Activated T-helper 1 cell treated with anti-CD3 and anti-CD28 coated beads, Interleukin-12 subunit alpha, Interleukin-12 subunit beta, Interleukin-2, Interleukin-4 antibody, amounts not matched to agents 30 ng/mL and 10 ng/mL and 1 ng/mL, durations not matched to agents 14 hours and 24 hours and 36 hours (primary cell): ENCODE measurements around the gene IFT52. TPM values are rescaled to one million over a fixed set of nuclear protein-coding genes. Genes with fewer than 3 reads are reported as not detected.
A peak's percentile ranks its signal among the peaks of the same experiment; 100 is the strongest.

Source experiments
- DNase-seq: peaks from one replicate; pipeline ENCODE4 v3.0.0; 2021; ENCODE audit warnings: low spot score
- H3K27ac Mint-ChIP-seq: one replicate; pipeline ENCODE4 v1.8.0; 2021; ENCODE audit warnings: mild to moderate bottlenecking, mixed read lengths
- H3K27me3 Mint-ChIP-seq: one replicate; pipeline ENCODE4 v1.8.0; 2022; ENCODE audit warnings: mild to moderate bottlenecking, moderate library complexity, mixed read lengths; ENCODE audit not compliant: insufficient read depth
- H3K36me3 Mint-ChIP-seq: one replicate; pipeline ENCODE4 v1.8.0; 2021; ENCODE audit warnings: low read depth, mixed read lengths
- H3K4me1 Mint-ChIP-seq: one replicate; pipeline ENCODE4 v1.8.0; 2021; ENCODE audit warnings: low read depth, mixed read lengths
- H3K4me3 Mint-ChIP-seq: one replicate; pipeline ENCODE4 v1.8.0; 2021; ENCODE audit warnings: mild to moderate bottlenecking, moderate library complexity, mixed read lengths
- H3K9me3 Mint-ChIP-seq: one replicate; pipeline ENCODE4 v1.8.0; 2021; ENCODE audit warnings: mixed read lengths
- intact Hi-C: fragments of 100-400 bp; cut with micrococcal nuclease; formaldehyde crosslinking; loops from one replicate; pipeline ENCODE4 v1.15.1; 2024
- total RNA-seq: library from RNA; stranded (reverse); gene quantifications from 2 replicates; pipeline ENCODE4 v1.2.3, GENCODE V29; 2022

IFT52 gene
- total RNA-seq, 1 donor from 2014 or later: 18.7 TPM

- Mint-ChIP-seq H3K9me3 (no peaks in the 10 kb centered on the region), H3K27ac (no peak overlapping the region), H3K4me3 (peak overlapping the region; percentile 66), H3K4me1 (peaks cover 23% of the 10 kb centered on the region), H3K27me3 (peaks cover 14% of the 10 kb centered on the region), H3K36me3 (peaks cover 3% of the 10 kb centered on the region)
- DNase-seq: no peak
- intact Hi-C loops: loop anchor here (5.0 to 10.0 kb wide), 4 partner anchors 57 to 549 kb away; partner anchors contain the start of genes OSER1 and TOX2
These were observed 74.9 kb downstream of the IFT52 start for GRCh38 chr20:43665466-43666176.

- H3K27me3 Mint-ChIP-seq: peaks cover 14% of the 10 kb centered on the region
- intact Hi-C loops: loop anchor here (1.0 to 10.0 kb wide), 8 partner anchors 56 to 548 kb away; partner anchors contain the start of genes IFT52, OSER1, SRSF6 and TOX2
- H3K27ac Mint-ChIP-seq: peak within 1 kb of the TSS; percentile 48
- H3K9me3 Mint-ChIP-seq: no peaks in the 10 kb centered on the region
- H3K36me3 Mint-ChIP-seq: peaks cover 3% of the 10 kb centered on the region
- peak; percentile 71 for DNase-seq
- H3K4me1 Mint-ChIP-seq: peaks cover 23% of the 10 kb centered on the region
- peak within 1 kb of the TSS; percentile 82 for H3K4me3 Mint-ChIP-seq
These were observed 75.9 kb downstream of the IFT52 start, which contains the start of gene MYBL2 for GRCh38 chr20:43666376-43667328. Gene MYBL2 (plus strand): TSS chr20:43667114. CDS start chr20:43667284, 170 bp downstream.

- peaks cover 14% of the 10 kb centered on the region for H3K27me3 Mint-ChIP-seq
- H3K9me3 Mint-ChIP-seq: no peaks in the 10 kb centered on the region
- H3K4me1 Mint-ChIP-seq: peaks cover 23% of the 10 kb centered on the region
- H3K27ac Mint-ChIP-seq: peak overlapping the region; percentile 48
- peak overlapping the region; percentile 82 for H3K4me3 Mint-ChIP-seq
- DNase-seq: no peak
- intact Hi-C loops: loop anchor here (1.0 to 10.0 kb wide), 8 partner anchors 55 to 547 kb away; partner anchors contain the start of genes IFT52, OSER1, SRSF6 and TOX2
- peaks cover 4% of the 10 kb centered on the region for H3K36me3 Mint-ChIP-seq
These were observed 76.8 kb downstream of the IFT52 start for GRCh38 chr20:43667341-43668132.

- Mint-ChIP-seq H3K27me3 (peaks cover 6% of the 10 kb centered on the region), H3K27ac (no peak overlapping the region), H3K4me3 (peak overlapping the region; percentile 45), H3K9me3 (no peaks in the 10 kb centered on the region), H3K36me3 (peaks cover 12% of the 10 kb centered on the region), H3K4me1 (peaks cover 23% of the 10 kb centered on the region)
- intact Hi-C loops: loop anchor here (5.0 to 10.0 kb wide), 4 partner anchors 53 to 545 kb away; partner anchors contain the start of genes OSER1 and TOX2
- DNase-seq: no peak
These were observed 78.6 kb downstream of the IFT52 start for GRCh38 chr20:43669332-43669731.

- Mint-ChIP-seq H3K36me3 (peaks cover 12% of the 10 kb centered on the region), H3K4me3 (no peak overlapping the region)
- intact Hi-C loops: no loop called here
These were observed 79.7 kb downstream of the IFT52 start for GRCh38 chr20:43670423-43670822.

GRCh38 chr20:43676368-43676767, 85.6 kb downstream of the IFT52 start:
- no peak for DNase-seq

More at GRCh38 chr20:43670423-43670822, 79.7 kb downstream of the IFT52 start:
- no peaks in the 10 kb centered on the region for H3K9me3 Mint-ChIP-seq
- no peaks in the 10 kb centered on the region for H3K27me3 Mint-ChIP-seq
- no peak overlapping the region for H3K27ac Mint-ChIP-seq
- DNase-seq: no peak
- H3K4me1 Mint-ChIP-seq: peaks cover 23% of the 10 kb centered on the region

GRCh38 chr20:43680981-43681380, 90.2 kb downstream of the IFT52 start:
- H3K9me3 Mint-ChIP-seq: no peaks in the 10 kb centered on the region
- intact Hi-C loops: no loop called here
- peaks cover 26% of the 10 kb centered on the region for H3K4me1 Mint-ChIP-seq
- H3K4me3 Mint-ChIP-seq: no peak overlapping the region
- H3K27ac Mint-ChIP-seq: no peak overlapping the region
- no peaks in the 10 kb centered on the region for H3K27me3 Mint-ChIP-seq
- H3K36me3 Mint-ChIP-seq: peaks cover 12% of the 10 kb centered on the region
- DNase-seq: no peak

More at GRCh38 chr20:43676368-43676767, 85.6 kb downstream of the IFT52 start:
- peaks cover 19% of the 10 kb centered on the region for H3K36me3 Mint-ChIP-seq
- H3K27ac Mint-ChIP-seq: no peak overlapping the region
- no peak overlapping the region for H3K4me3 Mint-ChIP-seq
- H3K4me1 Mint-ChIP-seq: peaks cover 20% of the 10 kb centered on the region
- intact Hi-C loops: no loop called here
- no peaks in the 10 kb centered on the region for H3K9me3 Mint-ChIP-seq
- H3K27me3 Mint-ChIP-seq: no peaks in the 10 kb centered on the region

GRCh38 chr20:43681468-43681942, 90.8 kb downstream of the IFT52 start:
- intact Hi-C loops: no loop called here
- DNase-seq: no peak
- peaks cover 21% of the 10 kb centered on the region for H3K4me1 Mint-ChIP-seq
- no peaks in the 10 kb centered on the region for H3K27me3 Mint-ChIP-seq
- no peak overlapping the region for H3K4me3 Mint-ChIP-seq
- H3K27ac Mint-ChIP-seq: peak overlapping the region; percentile 5
- H3K9me3 Mint-ChIP-seq: no peaks in the 10 kb centered on the region
- peaks cover 11% of the 10 kb centered on the region for H3K36me3 Mint-ChIP-seq

- Mint-ChIP-seq H3K4me3 (no peak overlapping the region), H3K36me3 (peaks cover 10% of the 10 kb centered on the region), H3K27me3 (no peaks in the 10 kb centered on the region), H3K9me3 (no peaks in the 10 kb centered on the region), H3K27ac (no peak overlapping the region), H3K4me1 (peaks cover 19% of the 10 kb centered on the region)
- intact Hi-C loops: no loop called here
- DNase-seq: no peak
These were observed 91.3 kb downstream of the IFT52 start for GRCh38 chr20:43681991-43682410.

GRCh38 chr20:43682446-43682845, 91.7 kb downstream of the IFT52 start:
- no peak overlapping the region for H3K4me3 Mint-ChIP-seq
- H3K27me3 Mint-ChIP-seq: no peaks in the 10 kb centered on the region
- H3K9me3 Mint-ChIP-seq: no peaks in the 10 kb centered on the region
- intact Hi-C loops: no loop called here
- peaks cover 19% of the 10 kb centered on the region for H3K4me1 Mint-ChIP-seq
- H3K36me3 Mint-ChIP-seq: peaks cover 7% of the 10 kb centered on the region
- DNase-seq: no peak
- H3K27ac Mint-ChIP-seq: peak overlapping the region; percentile 44

- Mint-ChIP-seq H3K36me3 (peaks cover 18% of the 10 kb centered on the region), H3K27me3 (no peaks in the 10 kb centered on the region), H3K4me1 (peaks cover 13% of the 10 kb centered on the region), H3K27ac (no peak overlapping the region), H3K4me3 (no peak overlapping the region), H3K9me3 (no peaks in the 10 kb centered on the region)
- intact Hi-C loops: no loop called here
- DNase-seq: no peak
These were observed 96.1 kb downstream of the IFT52 start for GRCh38 chr20:43686820-43687219.

GRCh38 chr20:43689165-43689564, 98.4 kb downstream of the IFT52 start:
- H3K9me3 Mint-ChIP-seq: no peaks in the 10 kb centered on the region
- H3K4me3 Mint-ChIP-seq: no peak overlapping the region
- H3K4me1 Mint-ChIP-seq: peaks cover 11% of the 10 kb centered on the region
- peak overlapping the region; percentile 59 for H3K27ac Mint-ChIP-seq
- intact Hi-C loops: no loop called here
- no peak for DNase-seq
- peaks cover 20% of the 10 kb centered on the region for H3K36me3 Mint-ChIP-seq
- no peaks in the 10 kb centered on the region for H3K27me3 Mint-ChIP-seq
